HepG2 (cell line): ENCODE results near the gene ACP1. TPM values are rescaled to one million over a fixed set of nuclear protein-coding genes. Genes with fewer than 3 reads are reported as not detected.

ENCODE experiments used
- ATAC-seq: fragments of 200-7000 bp; cut with Tn5 transposase; 3 replicates; pipeline ENCODE4 v1.9.1; 2020; ENCODE audit warnings: mild to moderate bottlenecking, moderate library complexity
- BruUV-seq: library from RNA; stranded (reverse); fragments of 400-500 nt; replicated peaks from 2 replicates; lab custom pipeline; 2021; lab: Mats Ljungman, UMichigan
- CTCF ChIA-PET: fragments of 300-600 bp; formaldehyde crosslinking; extraction: SDS; loops from one replicate; lab custom pipeline; 2021; ENCODE audit warnings: low total read pairs, inconsistent platforms, low intra/inter-chr PET ratio; lab: Yijun Ruan, JAX
- POLR2A ChIA-PET: fragments of 350-600 bp; sonication (Branson Sonifier 250); formaldehyde crosslinking; loops from one replicate; lab custom pipeline; 2020; ENCODE audit warnings: antibody characterized with exemption, inconsistent platforms; lab: Yijun Ruan, JAX
- DNase-seq: peaks from one replicate; pipeline ENCODE4 v3.0.0-alpha.2; 2015; ENCODE audit warnings: low spot score
- FAIRE-seq: peaks from 3 replicates; lab custom pipeline; 2011; peaks lifted over from hg19 to GRCh38; lab: Jason Lieb, UNC
- H2AFZ ChIP-seq: one replicate; pipeline ENCODE4 v1.6.1; 2011; ENCODE audit warnings: low read length, inconsistent platforms
- H3K27ac ChIP-seq: fragments of 300-600 bp; 3 replicates; pipeline ENCODE4 v1.8.0; 2011; ENCODE audit warnings: mixed run types, mild to moderate bottlenecking, mixed read lengths, low read length, inconsistent platforms; ENCODE audit not compliant: insufficient read depth; ENCODE audit errors: extremely low read length
- H3K27me3 ChIP-seq, 2 experiments: fragments of 200-600 bp in 1 of 2; 2 replicates in 1 of 2; 3 replicates in 1 of 2; pipeline versions ENCODE4 v1.6.0 to v1.8.0; 2011; ENCODE audit warnings: low read length in 2 of 2, mild to moderate bottlenecking in 2 of 2, moderate library complexity in 2 of 2, inconsistent platforms in 1 of 2; ENCODE audit not compliant: insufficient read depth in 2 of 2, control insufficient read depth in 1 of 2
- H3K36me3 ChIP-seq, 2 experiments: fragments of 200-600 bp in 1 of 2; replicated peaks in 1 of 2; 2 replicates in 1 of 2; 3 replicates in 1 of 2; pipeline versions ENCODE4 v1.5.1 to v1.8.0; 2011; ENCODE audit warnings: low read length in 2 of 2, inconsistent platforms in 1 of 2; ENCODE audit not compliant: insufficient read depth in 2 of 2, control insufficient read depth in 1 of 2
- H3K4me1 ChIP-seq: 2 replicates; pipeline ENCODE4 v1.5.1; 2012; ENCODE audit warnings: low read length, inconsistent platforms; ENCODE audit not compliant: insufficient read depth
- H3K4me2 ChIP-seq: 2 replicates; pipeline ENCODE4 v1.6.0; 2011; ENCODE audit warnings: low read depth, low read length, inconsistent platforms
- H3K4me3 ChIP-seq, 3 experiments: fragments of 200-600 bp in 1 of 3; sonication (generic), shearing (Covaris generic) in 1 of 3; replicated peaks in 1 of 3; 2 replicates each; pipeline ENCODE4 v1.5.1; 2011 to 2016; ENCODE audit warnings: low read length in 3 of 3, inconsistent platforms in 2 of 3, low read depth in 2 of 3, mild to moderate bottlenecking in 2 of 3, control low read depth in 1 of 3, mixed read lengths in 1 of 3; ENCODE audit not compliant: insufficient read depth in 1 of 3
- H3K79me2 ChIP-seq: one replicate; pipeline ENCODE4 v1.6.1; 2011; ENCODE audit warnings: low read length, inconsistent platforms; ENCODE audit not compliant: insufficient read depth
- H3K9ac ChIP-seq: 2 replicates; pipeline ENCODE4 v1.6.0; 2011; ENCODE audit warnings: mild to moderate bottlenecking, low read depth, low read length, inconsistent platforms; ENCODE audit not compliant: insufficient read depth
- H3K9me3 ChIP-seq: 2 replicates; pipeline ENCODE4 v1.5.1; 2012; ENCODE audit warnings: mild to moderate bottlenecking, low read length
- H4K20me1 ChIP-seq: 2 replicates; pipeline ENCODE4 v1.6.0; 2011; ENCODE audit warnings: inconsistent platforms, mild to moderate bottlenecking, low read length, moderate library complexity; ENCODE audit not compliant: insufficient read depth
- CBX5 ChIP-seq: sonication (generic); formaldehyde crosslinking; IDR thresholded peaks from 2 replicates; pipeline ENCODE4 v1.4.0; 2020; ENCODE audit warnings: missing genetic modification reagents, borderline replicate concordance
- DNMT3B ChIP-seq: conservative IDR thresholded peaks from 2 replicates; pipeline ENCODE4 v1.6.1; 2016; ENCODE audit warnings: missing biosample characterization, control low read depth
- KDM2A ChIP-seq: sonication (generic); formaldehyde crosslinking; IDR thresholded peaks from 2 replicates; pipeline ENCODE4 v1.4.0; 2020; ENCODE audit warnings: low read depth, missing genetic modification reagents, borderline replicate concordance
- MXD4 ChIP-seq: IDR thresholded peaks from 2 replicates; pipeline ENCODE4 v1.6.1; 2016; ENCODE audit warnings: mild to moderate bottlenecking, missing biosample characterization, missing genetic modification reagents
- NFKBIZ ChIP-seq: IDR thresholded peaks from 2 replicates; pipeline ENCODE4 v1.6.1; 2018; ENCODE audit warnings: missing genetic modification reagents, missing compliant biosample characterization
- POLR2A ChIP-seq, 2 experiments: IDR thresholded peaks; 2 replicates each; pipeline ENCODE4 v1.6.1; 2011; ENCODE audit warnings: low read depth in 2 of 2, low read length in 2 of 2, mild to moderate bottlenecking in 1 of 2, moderate library complexity in 1 of 2; ENCODE audit not compliant: insufficient read depth in 1 of 2
- POLR2G ChIP-seq: fragments of 200-400 bp; formaldehyde crosslinking; IDR thresholded peaks from 2 replicates; pipeline ENCODE4 v1.6.1; 2018; ENCODE audit warnings: mild to moderate bottlenecking, low read depth, low read length, moderate library complexity
- RBM22 ChIP-seq: fragments of 200-400 bp; formaldehyde crosslinking; optimal IDR thresholded peaks from 2 replicates; pipeline ENCODE3; 2017; ENCODE audit warnings: mild to moderate bottlenecking, low read length, moderate library complexity
- RORA ChIP-seq: sonication (generic); formaldehyde crosslinking; IDR thresholded peaks from 2 replicates; pipeline ENCODE4 v1.5.0; 2020; ENCODE audit warnings: mild to moderate bottlenecking, missing genetic modification reagents, moderate library complexity
- SP4 ChIP-seq: sonication (generic); formaldehyde crosslinking; IDR thresholded peaks from 2 replicates; pipeline ENCODE4 v1.8.1; 2023; ENCODE audit warnings: mild to moderate bottlenecking, missing genetic modification reagents
- ZBTB1 ChIP-seq: sonication (generic); formaldehyde crosslinking; IDR thresholded peaks from 2 replicates; pipeline ENCODE4 v1.4.0; 2020; ENCODE audit warnings: missing genetic modification reagents, borderline replicate concordance
- ZFYVE20 ChIP-seq: sonication (generic); formaldehyde crosslinking; IDR thresholded peaks from 2 replicates; pipeline ENCODE4 v1.8.0; 2023; ENCODE audit warnings: low read depth, mild to moderate bottlenecking, moderate library complexity, missing genetic modification reagents, borderline replicate concordance
- ZNF121 ChIP-seq: sonication (generic); formaldehyde crosslinking; IDR thresholded peaks from 2 replicates; pipeline ENCODE4 v1.5.0; 2020; ENCODE audit warnings: mild to moderate bottlenecking, missing genetic modification reagents
- ZNF138 ChIP-seq: sonication (generic); formaldehyde crosslinking; IDR thresholded peaks from 2 replicates; pipeline ENCODE4 v1.5.0; 2020; ENCODE audit warnings: mild to moderate bottlenecking, low read depth, missing genetic modification reagents
- ZNF234 ChIP-seq: sonication (generic); formaldehyde crosslinking; conservative IDR thresholded peaks from 2 replicates; pipeline ENCODE4 v1.5.1; 2020; ENCODE audit warnings: mild to moderate bottlenecking, missing genetic modification reagents
- ZNF383 ChIP-seq: sonication (generic); formaldehyde crosslinking; IDR thresholded peaks from 2 replicates; pipeline ENCODE4 v1.4.0; 2020; ENCODE audit warnings: missing genetic modification reagents, mild to moderate bottlenecking, borderline replicate concordance
- ZNF543 ChIP-seq: sonication (generic); formaldehyde crosslinking; IDR thresholded peaks from 2 replicates; pipeline ENCODE4 v1.4.0; 2020; ENCODE audit warnings: mild to moderate bottlenecking, missing genetic modification reagents
- ZNF564 ChIP-seq: sonication (generic); formaldehyde crosslinking; IDR thresholded peaks from 2 replicates; pipeline ENCODE4 v1.8.1; 2023; ENCODE audit warnings: mild to moderate bottlenecking, missing genetic modification reagents
- ZSCAN9 ChIP-seq: IDR thresholded peaks from 2 replicates; pipeline ENCODE4 v1.6.1; 2016; ENCODE audit warnings: borderline replicate concordance
- WGBS: methylation state at CpG from one replicate; pipeline ENCODE4 v1.1.6; 2017; ENCODE audit warnings: low lambda C conversion rate; 5-methylcytosine and 5-hydroxymethylcytosine counted together
- in situ Hi-C: cut with HindIII; loops from 2 replicates; pipeline ENCODE4 v1.10.0; 2017; ENCODE audit warnings: low pct_unique_long_range_greater_than_20kb; ENCODE audit not compliant: extremely low pct_ligation_motif_present
- intact Hi-C: fragments of 100-400 bp; cut with micrococcal nuclease; formaldehyde crosslinking; loops from one replicate; pipeline ENCODE4 v1.10.0; 2022; ENCODE audit not compliant: unreplicated experiment
- polyA plus RNA-seq, 8 experiments: library from polyadenylated mRNA; depleted of rRNA in 3 of 8; stranded (reverse) in 7 of 8; unstranded in 1 of 8; fragments of >200 nt; fragmentation: Illumina TruSeq in 4 of 8; extraction: Trizol in 4 of 8; gene quantifications; 2 replicates each; pipeline versions ENCODE4 v1.2.1 to v1.2.3, GENCODE V29; 2011 to 2016; ENCODE audit warnings: low read depth in 4 of 8, missing spikeins in 1 of 8, mixed read lengths in 1 of 8; ENCODE audit not compliant: insufficient read depth in 1 of 8
- total RNA-seq, 5 experiments: library from RNA; depleted of rRNA; stranded (reverse); fragments of >200 nt; fragmentation: Illumina TruSeq; extraction: Trizol; gene quantifications; 2 replicates each; pipeline ENCODE4 v1.2.3, GENCODE V29; 2016; ENCODE audit warnings: low read depth in 1 of 5
- TF ChIP-seq, protein P1 (sequence below): sonication (generic); formaldehyde crosslinking; IDR thresholded peaks from 2 replicates; pipeline ENCODE4 v1.5.0; 2020; ENCODE audit warnings: missing genetic modification reagents, mild to moderate bottlenecking, borderline replicate concordance
- TF ChIP-seq, protein P2 (sequence below): sonication (generic); formaldehyde crosslinking; IDR thresholded peaks from 2 replicates; pipeline ENCODE4 v1.4.0; 2020; ENCODE audit warnings: missing genetic modification reagents
- TF ChIP-seq, protein P3 (sequence below), 2 experiments: fragments of 450-650 bp in 1 of 2; sonication (generic) in 1 of 2; formaldehyde crosslinking; IDR thresholded peaks; 2 replicates each; pipeline versions ENCODE4 v1.5.0 to v1.8.0; 2020 to 2022; ENCODE audit warnings: mild to moderate bottlenecking in 1 of 2, missing genetic modification reagents in 1 of 2

ACP1 gene
- total and polyA plus RNA-seq, 2 of the 13 experiments (the other 11 are each of a cell fraction or from before 2014, with no cell fraction given) = 246 to 348 TPM

DNA sequence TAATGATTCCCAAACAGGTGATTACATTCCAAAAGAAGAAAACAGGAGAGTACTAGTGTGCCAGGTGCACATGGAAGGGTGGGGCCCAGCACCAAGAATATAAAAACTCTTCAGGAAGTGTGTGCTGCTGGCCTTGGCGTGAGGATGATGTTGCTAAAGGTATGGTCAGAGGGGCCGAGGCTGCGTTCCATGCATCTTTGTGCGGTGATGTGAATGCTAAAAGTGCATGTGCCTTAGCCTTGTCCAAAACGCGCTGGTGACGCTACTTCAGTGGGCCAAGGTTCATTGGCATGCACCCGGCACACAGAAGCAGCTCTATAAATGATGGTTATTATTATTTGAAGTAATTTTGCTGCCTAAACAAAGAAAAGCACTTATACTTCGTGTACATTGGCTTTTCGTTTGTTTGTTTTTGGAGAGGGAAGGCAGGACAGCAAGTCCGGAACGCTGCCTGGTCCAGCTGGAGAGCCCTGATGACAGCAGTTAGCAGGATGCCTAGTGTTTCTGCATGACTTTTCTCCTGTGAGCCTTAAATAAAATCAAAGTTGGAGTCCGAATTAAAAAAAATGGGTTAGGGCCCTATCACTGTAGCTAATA lies 20.2 kb downstream of the ACP1 start:
- H2AFZ ChIP-seq = no peak overlapping the region
- DNase-seq = no peak
- POLR2A ChIA-PET = interaction anchor here (1.0 to 1.9 kb wide), 3 partner anchors 8 to 110 kb away, joined by 3 to 7 read pairs (median 3); no protein-coding TSS in a partner anchor
- no peaks in the 10 kb centered on the region for H3K9me3 ChIP-seq
- WGBS = 82% methylated on average over 13 of the region's 13 CpGs
- no TSS peak for BruUV-seq
- H3K27ac ChIP-seq = no peak overlapping the region
- FAIRE-seq = no peak
- H3K4me1 ChIP-seq = peaks cover 10% of the 10 kb centered on the region
- in situ Hi-C loops = loop anchor here (5.0 kb wide), 1 partner anchor 38 kb away; no protein-coding TSS in a partner anchor
- peaks cover 10 to 16% of the 10 kb centered on the region in 2 experiments for H3K36me3 ChIP-seq
- peaks cover 1% of the 10 kb centered on the region for H3K79me2 ChIP-seq
- intact Hi-C loops = no loop called here
- H3K4me3 ChIP-seq = no peak overlapping the region
- CTCF ChIA-PET = no interaction called here
- H3K27me3 ChIP-seq = peaks cover 3 to 16% of the 10 kb centered on the region in 2 experiments
- no peak for ATAC-seq
- no peak overlapping the region for H3K9ac ChIP-seq
- no peaks in the 10 kb centered on the region for H4K20me1 ChIP-seq
- no peak overlapping the region for H3K4me2 ChIP-seq
- no peak for TF ChIP-seq ZNF234 (CRISPR knock-in tag)
- no peak for TF ChIP-seq RORA (CRISPR knock-in tag)
- 0 out of 4 replicates have a peak, but pooled peaks of 1 of the 2 experiments have one; percentile 10 for TF ChIP-seq POLR2A (IDR thresholded peaks at IDR 0.05; ENCODE audit: insufficient read depth in 1 of 2, low read depth in 2 of 2, low read length in 2 of 2)
- TF ChIP-seq KDM2A (CRISPR knock-in tag) = peak; percentile 20; the same call in 1 of the 2 replicates
- TF ChIP-seq, protein P1, sequence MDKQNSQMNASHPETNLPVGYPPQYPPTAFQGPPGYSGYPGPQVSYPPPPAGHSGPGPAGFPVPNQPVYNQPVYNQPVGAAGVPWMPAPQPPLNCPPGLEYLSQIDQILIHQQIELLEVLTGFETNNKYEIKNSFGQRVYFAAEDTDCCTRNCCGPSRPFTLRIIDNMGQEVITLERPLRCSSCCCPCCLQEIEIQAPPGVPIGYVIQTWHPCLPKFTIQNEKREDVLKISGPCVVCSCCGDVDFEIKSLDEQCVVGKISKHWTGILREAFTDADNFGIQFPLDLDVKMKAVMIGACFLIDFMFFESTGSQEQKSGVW (CRISPR knock-in tag) = no peak
- no peak for TF ChIP-seq ZNF564 (CRISPR knock-in tag)
- TF ChIP-seq CBX5 (CRISPR knock-in tag) = no peak
- TF ChIP-seq ZNF383 (CRISPR knock-in tag) = no peak
- TF ChIP-seq ZNF138 (CRISPR knock-in tag) = no peak
- TF ChIP-seq, protein P2, sequence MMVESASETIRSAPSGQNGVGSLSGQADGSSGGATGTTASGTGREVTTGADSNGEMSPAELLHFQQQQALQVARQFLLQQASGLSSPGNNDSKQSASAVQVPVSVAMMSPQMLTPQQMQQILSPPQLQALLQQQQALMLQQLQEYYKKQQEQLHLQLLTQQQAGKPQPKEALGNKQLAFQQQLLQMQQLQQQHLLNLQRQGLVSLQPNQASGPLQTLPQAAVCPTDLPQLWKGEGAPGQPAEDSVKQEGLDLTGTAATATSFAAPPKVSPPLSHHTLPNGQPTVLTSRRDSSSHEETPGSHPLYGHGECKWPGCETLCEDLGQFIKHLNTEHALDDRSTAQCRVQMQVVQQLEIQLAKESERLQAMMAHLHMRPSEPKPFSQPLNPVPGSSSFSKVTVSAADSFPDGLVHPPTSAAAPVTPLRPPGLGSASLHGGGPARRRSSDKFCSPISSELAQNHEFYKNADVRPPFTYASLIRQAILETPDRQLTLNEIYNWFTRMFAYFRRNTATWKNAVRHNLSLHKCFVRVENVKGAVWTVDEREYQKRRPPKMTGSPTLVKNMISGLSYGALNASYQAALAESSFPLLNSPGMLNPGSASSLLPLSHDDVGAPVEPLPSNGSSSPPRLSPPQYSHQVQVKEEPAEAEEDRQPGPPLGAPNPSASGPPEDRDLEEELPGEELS = no peak
- no peak for TF ChIP-seq DNMT3B (CRISPR knock-in tag)
- no peak for TF ChIP-seq MXD4 (CRISPR knock-in tag)
- no peak for TF ChIP-seq ZNF543 (CRISPR knock-in tag)
- TF ChIP-seq ZSCAN9 = no peak
- TF ChIP-seq POLR2G = peak; percentile 51
- TF ChIP-seq, protein P3, sequence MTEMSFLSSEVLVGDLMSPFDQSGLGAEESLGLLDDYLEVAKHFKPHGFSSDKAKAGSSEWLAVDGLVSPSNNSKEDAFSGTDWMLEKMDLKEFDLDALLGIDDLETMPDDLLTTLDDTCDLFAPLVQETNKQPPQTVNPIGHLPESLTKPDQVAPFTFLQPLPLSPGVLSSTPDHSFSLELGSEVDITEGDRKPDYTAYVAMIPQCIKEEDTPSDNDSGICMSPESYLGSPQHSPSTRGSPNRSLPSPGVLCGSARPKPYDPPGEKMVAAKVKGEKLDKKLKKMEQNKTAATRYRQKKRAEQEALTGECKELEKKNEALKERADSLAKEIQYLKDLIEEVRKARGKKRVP (CRISPR knock-in tag; IDR thresholded peaks at IDR 0.05) = no peak
- no peak for TF ChIP-seq ZNF121 (CRISPR knock-in tag)
- TF ChIP-seq NFKBIZ (CRISPR knock-in tag) = no peak
- TF ChIP-seq ZFYVE20 (CRISPR knock-in tag) = no peak
- peak; percentile 22 for TF ChIP-seq RBM22
- no peak for TF ChIP-seq SP4
- TF ChIP-seq ZBTB1 (CRISPR knock-in tag) = no peak
